Heart left ventricle (tissue), 16 donors: ENCODE data around the gene XYLT1. TPM values are rescaled to one million over a fixed set of nuclear protein-coding genes. Genes with fewer than 3 reads are reported as not detected.

ENCODE experiments used
- ATAC-seq, 4 donors: fragments of 200-7000 bp; cut with Tn5 transposase; one replicate each; pipeline ENCODE4 v1.9.1; 2020 to 2022; ENCODE audit warnings: moderate library complexity in 4 of 4, mild to moderate bottlenecking in 3 of 4, moderate number of reproducible peaks in 1 of 4
- DNase-seq, 5 donors: peaks; one replicate each; pipeline ENCODE4 v3.0.0-alpha.2; 2020
- H3K27ac ChIP-seq, 12 donors: fragments of 200-600 bp; sonication (generic) in 4 of 12; one replicate each; pipeline versions ENCODE4 v1.5.0 to v1.8.0; 2016 to 2022; ENCODE audit warnings: mild to moderate bottlenecking in 2 of 12
- H3K27me3 ChIP-seq, 9 donors: fragments of 200-600 bp; sonication (generic) in 2 of 9; one replicate each; pipeline versions ENCODE4 v1.5.1 to v1.8.0; 2016 to 2022; ENCODE audit warnings: mild to moderate bottlenecking in 3 of 9
- H3K36me3 ChIP-seq, 9 donors: fragments of 200-600 bp; sonication (generic) in 2 of 9; one replicate each; pipeline versions ENCODE4 v1.5.0 to v1.8.0; 2018 to 2022; ENCODE audit warnings: mild to moderate bottlenecking in 2 of 9
- H3K4me1 ChIP-seq, 12 donors: fragments of 200-600 bp; sonication (generic) in 4 of 12; one replicate each; pipeline versions ENCODE4 v1.5.0 to v1.8.0; 2016 to 2022; ENCODE audit warnings: mild to moderate bottlenecking in 3 of 12
- H3K4me3 ChIP-seq, 12 donors: fragments of 200-600 bp; sonication (generic) in 4 of 12; one replicate each; pipeline versions ENCODE4 v1.5.0 to v1.8.0; 2017 to 2022; ENCODE audit warnings: mild to moderate bottlenecking in 9 of 12, moderate library complexity in 4 of 12
- H3K9me3 ChIP-seq, 12 donors: fragments of 200-600 bp; sonication (generic) in 4 of 12; one replicate each; pipeline versions ENCODE4 v1.5.0 to v1.8.0; 2016 to 2022; ENCODE audit warnings: mild to moderate bottlenecking in 1 of 12
- POLR2A ChIP-seq, 2 donors: fragments of 450-650 bp; IDR thresholded peaks; one replicate each; pipeline ENCODE4 v1.6.1; 2017; ENCODE audit warnings: antibody characterized with exemption in 2 of 2, mild to moderate bottlenecking in 2 of 2, moderate library complexity in 2 of 2
- WGBS, 4 donors: extraction: QIAGEN DNeasy Blood & Tissue Kit in 2 of 4; methylation state at CpG; one replicate each; pipeline versions ENCODE4 v1.1.5 to v1.1.7; 2013 to 2018; 5-methylcytosine and 5-hydroxymethylcytosine counted together
- intact Hi-C, 10 donors: fragments of 100-400 bp; cut with DNase I; formaldehyde crosslinking; loops; one replicate each; pipeline versions ENCODE4 v1.11.1 to v1.14.2; 2022
- polyA plus RNA-seq, 2 donors: library from polyadenylated mRNA; stranded (reverse); fragments of 200-250 nt; gene quantifications; one replicate each; pipeline ENCODE4 v1.2.3, GENCODE V29; 2013
- total RNA-seq, 9 donors: library from RNA; depleted of rRNA in 2 of 9; stranded (reverse); fragments of >200 nt in 2 of 9; fragmentation: NEBNext Ultra II Directional in 3 of 9; extraction: Animal tissue kit (Norgen Biotek cat#: 25700) in 3 of 9; gene quantifications; one replicate each; pipeline versions ENCODE4 v1.1.0 to v1.2.4, GENCODE V29; 2016 to 2023
- TF ChIP-seq, protein P1 (sequence below), 12 donors: fragments of 200-600 bp; sonication (generic) in 4 of 12; IDR thresholded peaks; one replicate each; pipeline versions ENCODE4 v1.5.0 to v1.8.0; 2018 to 2022; ENCODE audit warnings: antibody characterized with exemption in 12 of 12, mild to moderate bottlenecking in 5 of 12
- donor health status: ischemic (EF 13 %, LVEDD 7.1; RV severe dilation, severe dysfunction).
- donor health status: healthy with polysubstance abuse.
- donor health status: DM: no; HTN: yes; CAD: no.
- donor health status: DM: no; HTN: no; CAD: no.
- donor health status: ischemic (EF 25% LVEDD 6.9; RV normal size, moderate dysfunction).
- donor health status: ischemic (EF 25% LVEDD 5.7; RV mildly dilated, moderate dysfunction).
- donor health status: healthy.
- donor health status: DM: yes; HTN: yes; CAD: no.
- donor health status: ischemic (EF 35%, LVEDD 5.7; RV mildly dilated, moderate dysfunction).
- donor health status: nonischemic (EF 11% LVEDD 7.7; RV severe dilation, severe dysfunction).
- donor health status: DM: yes; HTN: yes; CAD: no.
- donor health status: PGD.
- donor health status: ischemic (EF 29% LVEDD 5.4; RV normal size, mild dysfunction).
- donor health status: nonischemic (EF 23%, LVEDD 6.1; RV moderate dilation, normal function).

The XYLT1 gene
- total and polyA plus RNA-seq, 11 donors: 0.46 to 12.3 (median 2.4) TPM

DNA sequence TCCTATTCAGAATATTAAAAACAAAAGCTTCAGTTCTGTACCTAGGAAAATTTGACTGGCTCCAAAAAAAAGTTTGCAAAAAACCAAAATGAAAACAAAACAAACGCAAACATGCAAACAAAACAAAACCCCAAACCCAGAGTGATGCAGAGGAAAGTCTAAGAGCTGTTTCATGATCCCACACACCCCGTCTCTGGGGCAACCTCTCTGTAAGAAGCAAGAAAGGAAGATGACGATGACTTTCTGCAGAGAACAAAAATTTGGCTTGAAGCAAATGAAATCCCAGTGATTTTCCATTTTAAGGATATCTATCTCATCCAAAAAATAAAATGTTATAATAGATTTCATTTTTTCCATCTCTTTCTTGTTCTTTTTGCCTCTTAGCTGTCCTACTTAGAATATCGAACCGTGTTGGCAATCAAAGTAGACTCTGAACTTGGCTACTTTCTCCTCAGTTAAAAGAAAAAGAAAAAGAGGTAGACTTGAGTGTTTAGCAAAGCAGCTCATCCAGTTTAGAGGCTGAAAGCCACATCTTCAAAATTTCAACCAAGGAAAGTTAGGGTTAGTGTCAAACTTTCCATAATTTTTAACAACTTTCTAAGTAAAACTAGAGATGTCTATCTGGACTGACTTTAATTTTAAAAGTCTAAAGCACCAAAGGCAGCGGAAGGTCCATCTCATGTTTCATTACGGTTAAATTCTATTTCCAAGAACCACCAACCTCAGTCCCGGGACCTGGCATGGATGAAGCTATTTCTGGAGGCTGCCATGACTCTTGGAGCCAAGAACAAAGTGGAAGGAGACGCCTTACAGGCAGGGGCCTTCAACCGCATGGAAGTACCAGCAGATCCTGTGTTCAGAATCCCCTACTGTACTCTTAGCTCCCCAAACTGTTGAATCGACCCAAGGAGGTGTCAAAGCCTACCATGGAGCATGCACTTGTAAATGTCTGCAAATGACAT is 180.8 kb downstream of the XYLT1 start:
- no peak for DNase-seq
- ATAC-seq: peak in 2 of 4 donors; percentile 47 to 60
- Histone ChIP-seq H3K27ac (peak overlapping the region in 1 of 12 donors; percentile 3), H3K4me3 (no peak overlapping the region), H3K27me3 (no peaks in the 10 kb centered on the region), H3K4me1 (peaks cover 0 to 11% (median 0%) of the 10 kb centered on the region in 12 donors), H3K36me3 (no peaks in the 10 kb centered on the region), H3K9me3 (peaks cover 0 to 4% (median 0%) of the 10 kb centered on the region in 12 donors)
- intact Hi-C loops: loop anchor here in 1 of 10 donors (10.0 kb wide), 1 partner anchor 55 kb away; no protein-coding TSS in a partner anchor
- TF ChIP-seq, protein P1, sequence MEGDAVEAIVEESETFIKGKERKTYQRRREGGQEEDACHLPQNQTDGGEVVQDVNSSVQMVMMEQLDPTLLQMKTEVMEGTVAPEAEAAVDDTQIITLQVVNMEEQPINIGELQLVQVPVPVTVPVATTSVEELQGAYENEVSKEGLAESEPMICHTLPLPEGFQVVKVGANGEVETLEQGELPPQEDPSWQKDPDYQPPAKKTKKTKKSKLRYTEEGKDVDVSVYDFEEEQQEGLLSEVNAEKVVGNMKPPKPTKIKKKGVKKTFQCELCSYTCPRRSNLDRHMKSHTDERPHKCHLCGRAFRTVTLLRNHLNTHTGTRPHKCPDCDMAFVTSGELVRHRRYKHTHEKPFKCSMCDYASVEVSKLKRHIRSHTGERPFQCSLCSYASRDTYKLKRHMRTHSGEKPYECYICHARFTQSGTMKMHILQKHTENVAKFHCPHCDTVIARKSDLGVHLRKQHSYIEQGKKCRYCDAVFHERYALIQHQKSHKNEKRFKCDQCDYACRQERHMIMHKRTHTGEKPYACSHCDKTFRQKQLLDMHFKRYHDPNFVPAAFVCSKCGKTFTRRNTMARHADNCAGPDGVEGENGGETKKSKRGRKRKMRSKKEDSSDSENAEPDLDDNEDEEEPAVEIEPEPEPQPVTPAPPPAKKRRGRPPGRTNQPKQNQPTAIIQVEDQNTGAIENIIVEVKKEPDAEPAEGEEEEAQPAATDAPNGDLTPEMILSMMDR (IDR thresholded peaks at IDR 0.05): no peak
- no peak for TF ChIP-seq POLR2A (IDR thresholded peaks at IDR 0.05)
- 68 to 74% (median 72%) methylated on average over 11 of the region's 11 CpGs for WGBS, 4 donors

DNA sequence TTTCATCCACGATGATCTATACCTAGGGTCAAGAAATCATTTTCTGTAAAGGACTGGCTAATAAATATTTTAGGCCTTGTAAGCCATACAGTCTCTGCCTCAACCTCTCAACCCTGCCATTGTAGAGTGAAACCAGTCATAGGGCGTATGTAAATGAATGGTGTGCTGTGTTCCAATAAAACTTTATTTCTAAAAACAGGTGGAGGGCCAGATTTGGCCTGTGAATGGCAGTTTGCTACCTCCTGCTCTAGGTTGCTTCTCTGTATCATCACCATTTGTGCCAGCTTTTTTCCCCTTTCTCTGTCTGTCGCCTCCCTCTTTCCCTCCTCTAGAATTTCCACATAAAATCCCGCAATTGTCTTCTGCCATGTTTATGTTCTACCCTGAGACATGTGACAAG is 181.7 kb downstream of the XYLT1 start:
- intact Hi-C loops: no loop called here
- DNase-seq (no peak), ATAC-seq (no peak)
- Histone ChIP-seq H3K4me3 (no peak overlapping the region), H3K27me3 (no peaks in the 10 kb centered on the region), H3K9me3 (peaks cover 0 to 4% (median 0%) of the 10 kb centered on the region in 12 donors), H3K4me1 (peaks cover 0 to 11% (median 0%) of the 10 kb centered on the region in 12 donors), H3K27ac (no peak overlapping the region), H3K36me3 (no peaks in the 10 kb centered on the region)
- 94 to 96% (median 95%) methylated on average over 4 of the region's 4 CpGs for WGBS, 4 donors
- TF ChIP-seq, protein P1 (IDR thresholded peaks at IDR 0.05): no peak
- TF ChIP-seq POLR2A (IDR thresholded peaks at IDR 0.05): no peak

DNA sequence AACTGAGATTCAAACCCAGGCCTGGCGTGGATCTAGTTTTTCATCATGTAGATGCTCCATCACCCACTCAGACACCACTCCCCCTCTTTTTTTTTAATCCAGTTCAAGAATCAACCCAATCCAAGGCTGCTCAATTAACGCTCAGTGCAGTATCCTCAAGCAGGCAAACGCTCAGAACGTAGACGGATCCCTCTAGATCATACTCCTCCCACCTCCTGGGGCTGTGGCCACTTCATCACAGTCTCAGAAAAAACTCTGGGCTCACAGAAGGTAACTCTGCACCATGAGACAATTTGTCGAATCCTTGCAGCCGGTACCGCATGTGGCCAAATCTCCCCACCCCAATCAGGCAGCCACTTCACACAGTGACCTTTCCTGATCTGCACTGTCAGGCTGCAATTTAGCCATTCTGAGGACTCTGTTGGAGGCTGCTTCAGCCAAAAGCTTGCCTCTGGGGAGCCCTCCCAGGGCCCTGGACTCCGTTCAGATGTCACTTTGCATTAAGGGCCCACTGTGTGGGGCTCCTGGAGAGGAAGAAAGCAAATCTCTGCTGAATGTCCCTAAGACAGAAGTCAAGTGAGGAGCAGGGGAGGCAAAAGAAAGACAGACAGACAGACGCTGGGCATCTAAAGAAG is 183.5 kb downstream of the XYLT1 start:
- H3K4me3 ChIP-seq: no peak overlapping the region
- no peaks in the 10 kb centered on the region for H3K27me3 ChIP-seq
- TF ChIP-seq, protein P1 (IDR thresholded peaks at IDR 0.05): no peak
- no peak for TF ChIP-seq POLR2A (IDR thresholded peaks at IDR 0.05)
- peaks cover 0 to 11% (median 0%) of the 10 kb centered on the region in 12 donors for H3K4me1 ChIP-seq
- intact Hi-C loops: no loop called here
- no peaks in the 10 kb centered on the region for H3K36me3 ChIP-seq
- 66 to 75% (median 72%) methylated on average over 10 of the region's 10 CpGs for WGBS, 4 donors
- peaks cover 0 to 4% (median 0%) of the 10 kb centered on the region in 12 donors for H3K9me3 ChIP-seq
- ATAC-seq: no peak
- no peak overlapping the region for H3K27ac ChIP-seq
- no peak for DNase-seq

DNA sequence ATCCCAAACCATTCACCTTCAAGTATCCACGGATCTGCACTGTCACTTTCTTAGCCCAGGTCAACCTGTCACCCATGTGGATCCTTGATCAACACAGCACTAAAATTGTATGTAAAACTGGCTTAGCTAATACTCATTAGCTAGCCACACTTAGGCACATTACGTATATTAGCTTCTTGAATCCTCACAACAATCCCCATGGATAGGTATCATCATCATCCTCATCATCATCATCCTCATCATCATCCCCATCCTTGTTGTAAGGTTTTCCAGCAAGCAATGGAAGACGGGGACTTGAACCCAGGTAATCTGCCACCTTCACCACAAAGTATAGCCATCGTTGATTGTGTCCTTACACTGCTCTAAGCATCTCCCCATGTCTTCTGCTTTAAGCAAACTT is 184.3 kb downstream of the XYLT1 start:
- intact Hi-C loops: no loop called here

More for the DNA sequence above, 184.3 kb downstream of the XYLT1 start:
- Histone ChIP-seq H3K27ac (no peak overlapping the region), H3K36me3 (no peaks in the 10 kb centered on the region), H3K4me1 (peaks cover 0 to 11% (median 0%) of the 10 kb centered on the region in 12 donors), H3K4me3 (no peak overlapping the region), H3K9me3 (peaks cover 0 to 4% (median 0%) of the 10 kb centered on the region in 12 donors), H3K27me3 (no peaks in the 10 kb centered on the region)
- DNase-seq: no peak
- no peak for ATAC-seq
- TF ChIP-seq POLR2A (IDR thresholded peaks at IDR 0.05): no peak
- TF ChIP-seq, protein P1 (IDR thresholded peaks at IDR 0.05): no peak
- WGBS, 4 donors: 92 to 94% (median 93%) methylated on average over 4 of the region's 4 CpGs
